Astrocyte of the spinal cord (primary cell): Measurements from ENCODE around the gene VIPR2.

ENCODE experiments used
- DNase-seq: peaks from one replicate; pipeline ENCODE4 v3.0.0; 2011; ENCODE audit warnings: low read depth, low spot score
- H3K4me3 ChIP-seq: 2 replicates; pipeline ENCODE4 v1.5.1; 2011; ENCODE audit warnings: low read depth, mild to moderate bottlenecking, low read length, moderate library complexity
- CTCF ChIP-seq: IDR thresholded peaks from 2 replicates; pipeline ENCODE4 v1.5.1; 2012; ENCODE audit warnings: low read depth, mild to moderate bottlenecking, low read length, inconsistent platforms
- in situ Hi-C: cut with HindIII; loops from 2 replicates; pipeline ENCODE4 v1.10.0; 2017; ENCODE audit warnings: low sequenced_read_pairs

Gene VIPR2

GRCh38 chr7:159019111-159019510 lies 125.6 kb downstream of the VIPR2 start:
- no peak for TF ChIP-seq CTCF
- no peak overlapping the region for H3K4me3 ChIP-seq
- DNase-seq: no peak
- in situ Hi-C loops: no loop called here

GRCh38 chr7:159017741-159018140 lies 126.9 kb downstream of the VIPR2 start:
- no peak for DNase-seq

GRCh38 chr7:159017210-159017609 lies 127.5 kb downstream of the VIPR2 start:
- no peak for DNase-seq
- in situ Hi-C loops: no loop called here
- no peak for TF ChIP-seq CTCF
- no peak overlapping the region for H3K4me3 ChIP-seq

More at GRCh38 chr7:159017741-159018140, 126.9 kb downstream of the VIPR2 start:
- no peak for TF ChIP-seq CTCF
- no peak overlapping the region for H3K4me3 ChIP-seq
- in situ Hi-C loops: no loop called here

- TF ChIP-seq CTCF: no peak
- no peak for DNase-seq
- H3K4me3 ChIP-seq: no peak overlapping the region
- in situ Hi-C loops: no loop called here
Measured at GRCh38 chr7:159016591-159016990, 128.1 kb downstream of the VIPR2 start.

GRCh38 chr7:159015454-159016410 lies 128.9 kb downstream of the VIPR2 start:
- peak; percentile 53 for DNase-seq
- in situ Hi-C loops: no loop called here
- TF ChIP-seq CTCF: no peak
- H3K4me3 ChIP-seq: no peak overlapping the region

- no peak for DNase-seq
- TF ChIP-seq CTCF: no peak
- no peak overlapping the region for H3K4me3 ChIP-seq
- in situ Hi-C loops: no loop called here
Measured at GRCh38 chr7:159015081-159015453, 129.6 kb downstream of the VIPR2 start.
